ENCODE results near the gene MET. TPM values are rescaled to one million over a fixed set of nuclear protein-coding genes. Genes with fewer than 3 reads are reported as not detected.

MET gene
- polyA plus RNA-seq, 1 donor from 2014 or later: not detected

GRCh38 chr7:116801092-116801710 lies 129.2 kb downstream of the MET start:
- no peak overlapping the region for H3K9ac ChIP-seq (ENCODE audit: low read length)
- no peaks in the 10 kb centered on the region for H3K9me2 ChIP-seq (ENCODE audit: insufficient read depth, low read length)
- H3K27me3 ChIP-seq (ENCODE audit: insufficient read depth, low read depth, low read length): no peaks in the 10 kb centered on the region
- no peaks in the 10 kb centered on the region for H4K20me1 ChIP-seq (ENCODE audit: insufficient read depth)
- no peak overlapping the region for H2AFZ ChIP-seq (ENCODE audit: low read depth, low read length)
- no peaks in the 10 kb centered on the region for H3K36me3 ChIP-seq (ENCODE audit: insufficient read depth, low read length)
- no peaks in the 10 kb centered on the region for H3F3A ChIP-seq (ENCODE audit: insufficient read depth, low read length, poor library complexity, severe bottlenecking)
- H3K27ac ChIP-seq (ENCODE audit: low read length): no peak overlapping the region
- H3K9me3 ChIP-seq (ENCODE audit: low read length): no peaks in the 10 kb centered on the region
- TF ChIP-seq POLR2AphosphoS5 (IDR thresholded peaks at IDR 0.05): no peak
- TF ChIP-seq SMC3 (conservative IDR thresholded peaks at IDR 0.05; ENCODE audit: poor library complexity): no peak
- TF ChIP-seq, protein P1, sequence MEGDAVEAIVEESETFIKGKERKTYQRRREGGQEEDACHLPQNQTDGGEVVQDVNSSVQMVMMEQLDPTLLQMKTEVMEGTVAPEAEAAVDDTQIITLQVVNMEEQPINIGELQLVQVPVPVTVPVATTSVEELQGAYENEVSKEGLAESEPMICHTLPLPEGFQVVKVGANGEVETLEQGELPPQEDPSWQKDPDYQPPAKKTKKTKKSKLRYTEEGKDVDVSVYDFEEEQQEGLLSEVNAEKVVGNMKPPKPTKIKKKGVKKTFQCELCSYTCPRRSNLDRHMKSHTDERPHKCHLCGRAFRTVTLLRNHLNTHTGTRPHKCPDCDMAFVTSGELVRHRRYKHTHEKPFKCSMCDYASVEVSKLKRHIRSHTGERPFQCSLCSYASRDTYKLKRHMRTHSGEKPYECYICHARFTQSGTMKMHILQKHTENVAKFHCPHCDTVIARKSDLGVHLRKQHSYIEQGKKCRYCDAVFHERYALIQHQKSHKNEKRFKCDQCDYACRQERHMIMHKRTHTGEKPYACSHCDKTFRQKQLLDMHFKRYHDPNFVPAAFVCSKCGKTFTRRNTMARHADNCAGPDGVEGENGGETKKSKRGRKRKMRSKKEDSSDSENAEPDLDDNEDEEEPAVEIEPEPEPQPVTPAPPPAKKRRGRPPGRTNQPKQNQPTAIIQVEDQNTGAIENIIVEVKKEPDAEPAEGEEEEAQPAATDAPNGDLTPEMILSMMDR (IDR thresholded peaks at IDR 0.05; ENCODE audit: poor library complexity, severe bottlenecking): no peak
- no peak for TF ChIP-seq EP300 (conservative IDR thresholded peaks at IDR 0.05; ENCODE audit: poor library complexity, severe bottlenecking)
- TF ChIP-seq, protein P2, sequence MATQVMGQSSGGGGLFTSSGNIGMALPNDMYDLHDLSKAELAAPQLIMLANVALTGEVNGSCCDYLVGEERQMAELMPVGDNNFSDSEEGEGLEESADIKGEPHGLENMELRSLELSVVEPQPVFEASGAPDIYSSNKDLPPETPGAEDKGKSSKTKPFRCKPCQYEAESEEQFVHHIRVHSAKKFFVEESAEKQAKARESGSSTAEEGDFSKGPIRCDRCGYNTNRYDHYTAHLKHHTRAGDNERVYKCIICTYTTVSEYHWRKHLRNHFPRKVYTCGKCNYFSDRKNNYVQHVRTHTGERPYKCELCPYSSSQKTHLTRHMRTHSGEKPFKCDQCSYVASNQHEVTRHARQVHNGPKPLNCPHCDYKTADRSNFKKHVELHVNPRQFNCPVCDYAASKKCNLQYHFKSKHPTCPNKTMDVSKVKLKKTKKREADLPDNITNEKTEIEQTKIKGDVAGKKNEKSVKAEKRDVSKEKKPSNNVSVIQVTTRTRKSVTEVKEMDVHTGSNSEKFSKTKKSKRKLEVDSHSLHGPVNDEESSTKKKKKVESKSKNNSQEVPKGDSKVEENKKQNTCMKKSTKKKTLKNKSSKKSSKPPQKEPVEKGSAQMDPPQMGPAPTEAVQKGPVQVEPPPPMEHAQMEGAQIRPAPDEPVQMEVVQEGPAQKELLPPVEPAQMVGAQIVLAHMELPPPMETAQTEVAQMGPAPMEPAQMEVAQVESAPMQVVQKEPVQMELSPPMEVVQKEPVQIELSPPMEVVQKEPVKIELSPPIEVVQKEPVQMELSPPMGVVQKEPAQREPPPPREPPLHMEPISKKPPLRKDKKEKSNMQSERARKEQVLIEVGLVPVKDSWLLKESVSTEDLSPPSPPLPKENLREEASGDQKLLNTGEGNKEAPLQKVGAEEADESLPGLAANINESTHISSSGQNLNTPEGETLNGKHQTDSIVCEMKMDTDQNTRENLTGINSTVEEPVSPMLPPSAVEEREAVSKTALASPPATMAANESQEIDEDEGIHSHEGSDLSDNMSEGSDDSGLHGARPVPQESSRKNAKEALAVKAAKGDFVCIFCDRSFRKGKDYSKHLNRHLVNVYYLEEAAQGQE (IDR thresholded peaks at IDR 0.05; ENCODE audit: borderline replicate concordance): no peak
- TF ChIP-seq MXI1 (conservative IDR thresholded peaks at IDR 0.05; ENCODE audit: poor library complexity, severe bottlenecking): no peak
- no peak for TF ChIP-seq RAD21 (conservative IDR thresholded peaks at IDR 0.05)
- TF ChIP-seq TAF1 (IDR thresholded peaks at IDR 0.05; ENCODE audit: low read depth): no peak
- no peak for TF ChIP-seq EZH2 (IDR thresholded peaks at IDR 0.05; ENCODE audit: borderline replicate concordance, insufficient read depth, low read length, poor library complexity, severe bottlenecking)
- H3K79me2 ChIP-seq (replicated peaks; ENCODE audit: insufficient read depth, low read length): no peaks in the 10 kb centered on the region
- H3K4me2 ChIP-seq (ENCODE audit: low read length): no peak overlapping the region
- no peak overlapping the region for H3K4me3 ChIP-seq (ENCODE audit: low read length)

DNA sequence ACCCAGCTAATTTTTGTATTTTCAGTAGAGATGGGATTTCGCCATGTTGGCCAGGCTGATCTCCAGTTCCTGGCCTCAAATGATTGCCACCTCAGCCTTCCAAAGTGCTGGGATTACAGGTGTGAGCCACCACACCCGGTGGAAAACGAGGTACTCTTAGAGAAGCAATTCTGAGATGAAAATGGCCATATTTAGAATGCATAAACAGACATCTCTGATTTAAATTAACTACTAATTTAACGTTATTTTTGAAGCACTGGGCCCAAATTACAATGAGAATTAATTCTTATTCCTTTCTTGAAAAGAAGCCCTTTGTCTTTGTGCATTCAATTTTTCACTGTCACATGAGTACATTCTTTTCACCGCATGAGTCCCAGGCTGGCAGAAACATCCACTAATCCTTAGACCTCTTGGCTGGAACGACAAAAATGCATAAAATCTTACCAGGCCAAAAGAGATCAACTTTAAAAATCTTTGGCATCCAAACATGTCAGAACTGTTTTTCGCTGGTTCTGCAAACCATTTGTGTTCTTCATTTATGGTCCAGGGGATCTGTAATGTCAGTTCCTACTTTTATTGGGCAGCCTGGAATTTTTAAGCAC lies 130.2 kb downstream of the MET start:
- H3F3A ChIP-seq (ENCODE audit: insufficient read depth, low read length, poor library complexity, severe bottlenecking): no peaks in the 10 kb centered on the region
- H3K9me3 ChIP-seq (ENCODE audit: low read length): no peaks in the 10 kb centered on the region
- H3K9ac ChIP-seq (ENCODE audit: low read length): no peak overlapping the region
- H3K27me3 ChIP-seq (ENCODE audit: insufficient read depth, low read depth, low read length): no peaks in the 10 kb centered on the region
- H3K36me3 ChIP-seq (ENCODE audit: insufficient read depth, low read length): no peaks in the 10 kb centered on the region
- no peak overlapping the region for H3K27ac ChIP-seq (ENCODE audit: low read length)
- H3K4me2 ChIP-seq (ENCODE audit: low read length): no peak overlapping the region
- H2AFZ ChIP-seq (ENCODE audit: low read depth, low read length): no peak overlapping the region
- no peaks in the 10 kb centered on the region for H3K79me2 ChIP-seq (replicated peaks; ENCODE audit: insufficient read depth, low read length)
- no peak overlapping the region for H3K4me3 ChIP-seq (ENCODE audit: low read length)
- H4K20me1 ChIP-seq (ENCODE audit: insufficient read depth): no peaks in the 10 kb centered on the region
- TF ChIP-seq POLR2AphosphoS5 (IDR thresholded peaks at IDR 0.05) (no peak), RAD21 (conservative IDR thresholded peaks at IDR 0.05) (no peak), EP300 (conservative IDR thresholded peaks at IDR 0.05; ENCODE audit: poor library complexity, severe bottlenecking) (no peak), EZH2 (IDR thresholded peaks at IDR 0.05; ENCODE audit: borderline replicate concordance, insufficient read depth, low read length, poor library complexity, severe bottlenecking) (no peak), SMC3 (conservative IDR thresholded peaks at IDR 0.05; ENCODE audit: poor library complexity) (no peak), TAF1 (IDR thresholded peaks at IDR 0.05; ENCODE audit: low read depth) (no peak), MXI1 (conservative IDR thresholded peaks at IDR 0.05; ENCODE audit: poor library complexity, severe bottlenecking) (no peak)
- TF ChIP-seq, protein P1 (IDR thresholded peaks at IDR 0.05; ENCODE audit: poor library complexity, severe bottlenecking): no peak
- TF ChIP-seq, protein P2 (IDR thresholded peaks at IDR 0.05; ENCODE audit: borderline replicate concordance): no peak
- H3K9me2 ChIP-seq (ENCODE audit: insufficient read depth, low read length): no peaks in the 10 kb centered on the region
